GM12878 (cell line): ENCODE measurements around the gene ZNF670. TPM values are rescaled to one million over a fixed set of nuclear protein-coding genes. Genes with fewer than 3 reads are reported as not detected.

Source experiments
- ATF3 ChIP-seq: IDR thresholded peaks from 2 replicates; pipeline ENCODE4 v1.6.1; 2011; ENCODE audit warnings: low read depth, mild to moderate bottlenecking, low read length, moderate library complexity, borderline replicate concordance; ENCODE audit errors: extremely low read depth
- E4F1 ChIP-seq: fragments of 450-650 bp; IDR thresholded peaks from 2 replicates; pipeline ENCODE4 v1.6.1; 2018; ENCODE audit warnings: borderline replicate concordance, mild to moderate bottlenecking; ENCODE audit not compliant: partially characterized antibody
- EED ChIP-seq: sonication (generic); IDR thresholded peaks from 2 replicates; pipeline ENCODE4 v1.6.1; 2016; ENCODE audit warnings: antibody characterized with exemption, low read depth
- FOXK2 ChIP-seq: fragments of 450-650 bp; IDR thresholded peaks from 2 replicates; pipeline ENCODE4 v1.6.1; 2017; ENCODE audit warnings: mild to moderate bottlenecking, moderate library complexity
- GATAD2B ChIP-seq: fragments of 450-650 bp; conservative IDR thresholded peaks from 2 replicates; pipeline ENCODE4 v1.6.1; 2017; ENCODE audit warnings: low read depth, mild to moderate bottlenecking, moderate library complexity
- KDM1A ChIP-seq: fragments of 200-600 bp; sonication (generic); IDR thresholded peaks from 2 replicates; pipeline ENCODE4 v1.6.1; 2016; ENCODE audit warnings: borderline replicate concordance
- MYB ChIP-seq: fragments of 150-350 bp; IDR thresholded peaks from 2 replicates; pipeline ENCODE4 v1.6.1; 2014; ENCODE audit warnings: mild to moderate bottlenecking, low read depth, low read length, borderline replicate concordance
- NFXL1 ChIP-seq: fragments of 450-650 bp; IDR thresholded peaks from 2 replicates; pipeline ENCODE4 v1.6.1; 2017; ENCODE audit warnings: antibody characterized with exemption, mild to moderate bottlenecking, borderline replicate concordance
- NFYB ChIP-seq: IDR thresholded peaks from 2 replicates; pipeline ENCODE4 v1.6.1; 2011; ENCODE audit warnings: low read depth, mild to moderate bottlenecking, low read length, improper control_type of control experiment, moderate library complexity; ENCODE audit not compliant: insufficient read depth
- NR2C1 ChIP-seq: fragments of 450-650 bp; IDR thresholded peaks from 2 replicates; pipeline ENCODE4 v1.6.1; 2017; ENCODE audit warnings: antibody characterized with exemption, mild to moderate bottlenecking, moderate library complexity
- NR2F1 ChIP-seq: fragments of 450-650 bp; conservative IDR thresholded peaks from 2 replicates; pipeline ENCODE4 v1.6.1; 2017; ENCODE audit warnings: mild to moderate bottlenecking
- PAX5 ChIP-seq: IDR thresholded peaks from 2 replicates; pipeline ENCODE4 v1.6.1; 2011; ENCODE audit warnings: low read depth, low read length, borderline replicate concordance
- PBX3 ChIP-seq: IDR thresholded peaks from 2 replicates; pipeline ENCODE4 v1.6.1; 2011; ENCODE audit warnings: mild to moderate bottlenecking, low read depth, low read length, moderate library complexity; ENCODE audit not compliant: insufficient replicate concordance
- PKNOX1 ChIP-seq: fragments of 450-650 bp; IDR thresholded peaks from 2 replicates; pipeline ENCODE4 v1.6.1; 2016; ENCODE audit warnings: mild to moderate bottlenecking
- PRDM15 ChIP-seq: fragments of 450-650 bp; formaldehyde crosslinking; IDR thresholded peaks from 2 replicates; pipeline ENCODE4 v1.4.0; 2020; ENCODE audit warnings: mild to moderate bottlenecking, moderate library complexity
- RAD21 ChIP-seq: IDR thresholded peaks from 2 replicates; pipeline ENCODE4 v1.6.1; 2011; ENCODE audit warnings: mild to moderate bottlenecking, low read depth, low read length, moderate library complexity; ENCODE audit not compliant: insufficient read depth
- RB1 ChIP-seq: fragments of 450-650 bp; formaldehyde crosslinking; IDR thresholded peaks from 2 replicates; pipeline ENCODE4 v1.6.1; 2017; ENCODE audit warnings: mild to moderate bottlenecking, borderline replicate concordance
- RUNX3 ChIP-seq: IDR thresholded peaks from 2 replicates; pipeline ENCODE4 v1.6.1; 2012; ENCODE audit warnings: low read length, inconsistent platforms
- SIX5 ChIP-seq: IDR thresholded peaks from 2 replicates; pipeline ENCODE4 v1.6.1; 2011; ENCODE audit warnings: mild to moderate bottlenecking, low read depth, low read length, moderate library complexity; ENCODE audit not compliant: severe bottlenecking
- SMC3 ChIP-seq: IDR thresholded peaks from 2 replicates; pipeline ENCODE4 v1.6.1; 2011; ENCODE audit warnings: low read length, improper control_type of control experiment, borderline replicate concordance
- SRF ChIP-seq, 2 experiments: IDR thresholded peaks; 2 replicates each; pipeline ENCODE4 v1.6.1; 2011; ENCODE audit warnings: low read depth in 2 of 2, low read length in 2 of 2, mild to moderate bottlenecking in 1 of 2, moderate library complexity in 1 of 2
- polyA plus RNA-seq, 11 experiments: library from polyadenylated mRNA; depleted of rRNA in 4 of 11; unstranded in 6 of 11; stranded (reverse) in 5 of 11; fragments of >200 nt; fragmentation: Nextera tagmentation in 4 of 11; fragmentation: Illumina TruSeq in 1 of 11; extraction: Ambion mirVana in 4 of 11; extraction: Trizol in 1 of 11; gene quantifications; 1 replicate in 1 of 11; 2 replicates in 10 of 11; pipeline versions ENCODE4 v1.2.1 to v1.2.3, GENCODE V29; 2011 to 2016; ENCODE audit warnings: inconsistent platforms in 2 of 11, missing spikeins in 2 of 11, low read depth in 1 of 11
- total RNA-seq, 4 experiments: library from RNA; depleted of rRNA in 3 of 4; stranded (reverse); fragments of >200 nt in 3 of 4; fragmentation: Illumina TruSeq in 1 of 4; extraction: Trizol in 1 of 4; gene quantifications; 2 replicates each; pipeline versions ENCODE4 v1.2.1 to v1.2.3, GENCODE V29; 2013 to 2021

Gene ZNF670
- total and polyA plus RNA-seq, 10 of the 15 experiments (the other 5 are each of a cell fraction or from before 2014, with no cell fraction given): 3.0 to 9.0 (median 5.3) TPM

- TF ChIP-seq E4F1 (no peak), SRF (IDR thresholded peaks at IDR 0.05; ENCODE audit: low read depth in 2 of 2, low read length in 2 of 2) (peak in 1 of 2 experiments; percentile 52; a peak in 2 of 4 replicates), PRDM15 (CRISPR knock-in tag) (no peak), NR2F1 (no peak), RB1 (no peak), MYB (no peak), GATAD2B (peak; percentile 53; the same call in 1 of the 2 replicates), RUNX3 (peak; percentile 79), NR2C1 (no peak; the same call in 1 of the 2 replicates), KDM1A (no peak), RAD21 (no peak), ATF3 (no peak), PBX3 (peak; percentile 96), PKNOX1 (peak; percentile 98), FOXK2 (no peak), EED (no peak), SMC3 (no peak), PAX5 (no peak), NFXL1 (no peak), NFYB (peak; percentile 96), SIX5 (no peak)
These were observed 25.4 kb upstream of the ZNF670 start, which contains the start of gene ZNF669 (continued) for GRCh38 chr1:247103859-247104591.
